ENCODE data around the gene CCL27. TPM values are rescaled to one million over a fixed set of nuclear protein-coding genes. Genes with fewer than 3 reads are reported as not detected.

The CCL27 gene
- 0.19 TPM in 1 of 5 replicates, not detected in the others for total RNA-seq (2022; extraction: Qiagen RNA extraction; ENCODE audit: low read depth)

DNA sequence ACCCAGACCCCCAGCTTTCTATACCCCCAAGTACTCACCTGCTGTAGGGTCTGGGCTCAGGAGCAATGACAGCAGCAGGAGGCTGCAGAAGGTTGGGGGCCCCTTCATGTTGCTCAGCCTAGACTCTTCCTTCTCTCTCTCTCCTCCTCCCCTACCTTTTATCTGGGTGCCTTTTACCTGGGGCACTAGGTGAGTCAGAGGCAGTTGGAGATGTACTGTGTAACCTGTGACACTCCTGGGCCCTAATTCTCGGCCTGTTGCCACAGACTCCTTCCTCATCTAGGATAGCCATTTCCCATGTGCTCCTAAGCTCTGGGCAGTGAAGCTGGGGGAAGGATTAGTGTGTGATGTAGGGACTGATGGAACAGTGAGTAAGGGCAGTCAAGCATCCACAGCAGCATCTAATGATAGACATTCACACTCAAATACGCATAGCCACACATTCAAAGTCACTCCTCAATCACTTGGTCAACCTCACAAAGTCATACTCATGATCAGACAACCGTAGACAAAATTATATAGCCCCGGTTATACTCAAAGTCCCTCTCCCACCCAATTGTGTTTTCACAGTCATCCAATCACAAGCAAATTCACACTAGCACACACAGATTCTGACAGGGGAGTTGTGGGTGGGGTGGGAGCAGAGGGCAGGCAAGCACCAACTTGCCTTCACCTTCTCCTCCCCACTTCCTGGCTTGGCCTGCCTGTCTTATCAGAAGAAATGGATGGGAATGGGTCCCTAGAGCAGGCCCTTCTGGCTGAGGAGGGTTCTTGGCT is at the start of gene CCL27:
TSS of gene CCL27 (minus strand) at position 132 of the 777 bp plus-strand sequence. CDS start at position 108, 24 bp downstream.

GRCh38 chr9:34710023-34710422 is 47.6 kb upstream of the CCL27 start, which contains the start of gene CCL21:
Gene CCL21, minus strand, starts transcription at chr9:34710136. Its CDS starts 70 bp downstream, at chr9:34710066.

DNA sequence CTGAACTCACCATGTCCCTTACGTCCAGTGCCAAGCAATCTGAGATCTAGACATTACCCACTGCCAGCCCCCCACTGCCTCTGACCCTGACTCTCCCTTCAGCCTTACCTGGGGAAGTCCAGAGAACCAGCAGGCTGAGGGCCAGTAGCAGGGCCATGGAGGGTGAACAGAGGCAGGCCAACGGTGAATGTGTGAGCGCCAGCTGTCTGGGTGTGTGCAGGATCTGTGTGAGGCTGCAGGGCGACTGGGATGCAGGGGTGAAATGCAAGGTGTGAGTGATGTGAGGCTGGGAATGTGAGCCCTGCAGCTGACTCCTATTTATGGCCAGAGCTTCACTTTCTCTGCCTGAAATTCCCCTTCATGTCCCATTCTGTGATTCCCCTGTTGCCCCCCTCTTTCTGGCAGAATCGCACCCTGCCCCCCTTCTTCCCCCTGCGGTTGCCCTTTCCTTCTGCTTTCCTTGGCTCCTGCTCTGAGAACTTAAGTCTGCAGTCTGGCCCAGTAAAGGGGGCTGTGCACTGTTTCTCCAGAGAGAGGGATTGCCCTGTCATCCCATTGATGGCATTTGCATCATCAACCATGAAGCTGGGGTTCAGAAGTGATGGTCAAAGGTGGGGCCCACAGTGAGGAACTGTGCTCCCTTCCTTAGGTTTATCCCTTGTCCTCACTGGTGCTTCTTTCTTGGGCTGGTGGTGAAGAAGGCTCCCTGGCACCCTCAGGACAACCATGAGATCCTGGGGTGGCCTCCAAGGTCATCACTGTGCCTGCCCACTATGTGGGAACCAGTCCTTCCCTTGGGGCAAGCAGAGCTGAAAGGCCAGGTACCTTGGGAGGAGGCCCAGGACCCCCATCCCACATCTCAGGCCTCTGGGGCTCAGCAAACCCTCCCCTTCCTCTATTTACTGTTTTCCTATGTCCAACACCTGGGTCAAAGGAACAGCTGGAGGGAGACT is 28.8 kb upstream of the CCL27 start, which contains the start of gene CCL19:
TSS of gene CCL19 (minus strand) at position 294 of the 953 bp plus-strand sequence. CDS start at position 157, 137 bp downstream.

DNA sequence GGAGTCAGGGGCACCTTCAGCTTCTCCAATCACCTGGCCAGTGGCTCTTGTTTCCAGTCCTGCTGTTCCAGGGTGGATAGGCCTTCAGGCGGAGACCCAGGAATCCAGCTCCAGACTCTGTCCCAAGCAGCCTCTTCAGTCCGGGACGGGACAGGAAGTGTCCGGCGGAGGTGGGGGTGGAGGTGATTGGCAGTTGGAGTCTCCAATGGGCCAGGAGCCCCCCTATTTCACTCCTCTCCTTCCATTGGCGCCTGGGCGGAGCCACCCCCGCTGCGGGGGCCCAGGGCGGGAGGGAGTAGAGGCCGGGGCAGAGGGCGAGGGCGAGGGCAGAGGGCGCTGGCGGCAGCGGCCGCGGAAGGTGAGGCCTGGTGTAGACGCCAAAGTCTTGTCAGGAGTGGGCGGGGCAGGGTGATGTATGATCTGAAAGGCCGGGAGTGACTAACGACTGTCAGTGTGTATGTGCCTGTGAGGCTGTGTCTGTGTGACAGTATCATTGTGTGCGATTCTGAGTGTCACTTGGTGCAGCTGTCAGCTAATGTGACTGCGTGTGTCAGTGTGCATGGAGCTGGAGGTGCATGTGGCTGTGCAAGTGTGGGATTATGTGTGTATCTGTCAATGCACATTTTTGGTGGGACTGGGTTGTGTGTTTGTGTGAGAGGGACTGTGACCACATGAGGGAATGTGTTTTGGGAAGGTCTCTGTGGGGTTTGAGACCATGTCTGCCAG is 10.4 kb downstream of the CCL27 start, which contains the start of gene IL11RA:
TSS of gene IL11RA (plus strand) at position 310 of the 726 bp plus-strand sequence. CDS start 3,033 bp downstream, outside the sequence.

GRCh38 chr9:34646211-34647083 is 16.0 kb downstream of the CCL27 start, which contains the start of gene GALT:
Gene GALT, plus strand, starts transcription at chr9:34646675. Its CDS starts 30 bp downstream, at chr9:34646705.

DNA sequence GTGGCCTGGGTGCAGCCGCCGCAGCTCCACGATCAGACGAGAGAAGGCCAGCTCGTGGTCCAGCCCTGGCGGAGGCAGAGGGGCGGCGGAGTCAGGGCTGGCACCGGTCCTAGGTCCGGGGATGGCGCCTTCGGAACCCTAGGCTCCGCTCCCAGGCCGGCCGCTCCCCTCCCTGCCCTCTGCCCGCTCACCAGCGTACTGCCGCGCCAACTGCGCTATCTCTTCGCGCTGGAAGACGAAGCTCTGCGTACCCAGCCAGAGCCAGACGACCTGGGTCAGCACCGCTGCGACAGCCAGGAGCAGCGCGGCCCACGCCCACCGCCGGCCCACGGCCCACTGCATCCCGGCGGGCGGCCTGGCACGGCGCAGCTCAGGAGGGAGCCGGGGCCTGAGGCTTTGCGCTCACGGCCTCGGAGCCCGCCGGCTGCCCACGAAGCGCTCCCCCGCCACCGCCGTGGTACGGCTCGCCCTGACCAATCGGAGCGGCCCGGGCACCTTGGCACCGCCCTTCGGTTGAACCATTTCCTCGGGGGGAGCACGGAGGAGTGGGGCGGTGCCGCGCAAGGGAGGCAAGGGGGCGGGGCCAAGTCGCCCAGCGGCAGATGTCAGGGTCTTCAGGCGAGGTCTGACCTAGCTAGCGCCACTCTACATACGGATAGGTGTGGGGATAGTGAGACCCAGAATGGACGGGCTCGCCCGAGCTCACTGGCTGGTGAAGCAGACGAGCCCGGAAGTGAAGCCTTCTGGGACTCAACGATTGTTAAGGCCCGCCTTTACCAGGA is 24.9 kb downstream of the CCL27 start, which contains the start of gene SIGMAR1:
TSS of gene SIGMAR1 (minus strand) at position 432 of the 782 bp plus-strand sequence. CDS start at position 342, 90 bp downstream.

GRCh38 chr9:34628656-34629490 is 33.6 kb downstream of the CCL27 start, which contains the start of gene ARID3C:
Gene ARID3C, minus strand, starts transcription at chr9:34629066. Its CDS starts 1,052 bp downstream, at chr9:34628014.

GRCh38 chr9:34620061-34620994 is 42.1 kb downstream of the CCL27 start, which contains the start of gene DCTN3:
Gene DCTN3, minus strand, starts transcription at chr9:34620495. Its CDS starts 31 bp downstream, at chr9:34620464.

Other genes with a start within 250 kb of the CCL27 start
- 14.8 to 18.2 TPM (median 17.1 TPM) in 5 replicates for gene FAM219A, start 204.1 kb downstream of the CCL27 start, total RNA-seq (2022; extraction: Qiagen RNA extraction; ENCODE audit: low read depth)
- 0.17 to 0.65 TPM (median 0.25 TPM) in 5 replicates for gene DNAI1, start 203.9 kb downstream of the CCL27 start, total RNA-seq (2022; extraction: Qiagen RNA extraction; ENCODE audit: low read depth)
- 0.88 to 2.9 TPM (median 2.0 TPM) in 5 replicates for gene ENHO, start 139.7 kb downstream of the CCL27 start, total RNA-seq (2022; extraction: Qiagen RNA extraction; ENCODE audit: low read depth)
- gene CNTFR, start 72.9 kb downstream of the CCL27 start, total RNA-seq (2022; extraction: Qiagen RNA extraction; ENCODE audit: low read depth): 0.10 to 0.24 TPM (median 0.12 TPM) in 3 of 5 replicates, not detected in the others
- 40.9 to 44.7 TPM (median 43.1 TPM) in 5 replicates for gene RPP25L, start 50.6 kb downstream of the CCL27 start, total RNA-seq (2022; extraction: Qiagen RNA extraction; ENCODE audit: low read depth)
- gene DCTN3, start 42.2 kb downstream of the CCL27 start, total RNA-seq (2022; extraction: Qiagen RNA extraction; ENCODE audit: low read depth): 104 to 115 TPM (median 110 TPM) in 5 replicates
- 0.15 to 0.41 TPM (median 0.21 TPM) in 4 of 5 replicates, not detected in the other for gene ARID3C, start 33.6 kb downstream of the CCL27 start, total RNA-seq (2022; extraction: Qiagen RNA extraction; ENCODE audit: low read depth)
- gene SIGMAR1, start 24.9 kb downstream of the CCL27 start, total RNA-seq (2022; extraction: Qiagen RNA extraction; ENCODE audit: low read depth): 158 to 188 TPM (median 185 TPM) in 5 replicates
- 15.3 to 18.8 TPM (median 16.8 TPM) in 5 replicates for gene GALT, start 16.0 kb downstream of the CCL27 start, total RNA-seq (2022; extraction: Qiagen RNA extraction; ENCODE audit: low read depth)
- gene IL11RA, start 10.5 kb downstream of the CCL27 start, total RNA-seq (2022; extraction: Qiagen RNA extraction; ENCODE audit: low read depth): 5.2 to 7.0 TPM (median 5.7 TPM) in 5 replicates
- not detected in 5 replicates for gene CCL19, start 28.6 kb upstream of the CCL27 start, total RNA-seq (2022; extraction: Qiagen RNA extraction; ENCODE audit: low read depth)
- not detected in 5 replicates for gene CCL21, start 47.5 kb upstream of the CCL27 start, total RNA-seq (2022; extraction: Qiagen RNA extraction; ENCODE audit: low read depth)